Loucy (cell line): ENCODE measurements around the gene HIGD1A.

Source experiments
- EZH2phosphoT487 ChIP-seq: fragments of 200-600 bp; IDR thresholded peaks from 2 replicates; pipeline ENCODE4 v1.6.1; 2018; ENCODE audit warnings: antibody characterized with exemption, mild to moderate bottlenecking, moderate library complexity, borderline replicate concordance
- TF ChIP-seq, protein P1 (sequence below): fragments of 200-600 bp; sonication (generic); conservative IDR thresholded peaks from 2 replicates; pipeline ENCODE4 v1.5.1; 2014; ENCODE audit warnings: mild to moderate bottlenecking, antibody characterized with exemption, low read length

DNA sequence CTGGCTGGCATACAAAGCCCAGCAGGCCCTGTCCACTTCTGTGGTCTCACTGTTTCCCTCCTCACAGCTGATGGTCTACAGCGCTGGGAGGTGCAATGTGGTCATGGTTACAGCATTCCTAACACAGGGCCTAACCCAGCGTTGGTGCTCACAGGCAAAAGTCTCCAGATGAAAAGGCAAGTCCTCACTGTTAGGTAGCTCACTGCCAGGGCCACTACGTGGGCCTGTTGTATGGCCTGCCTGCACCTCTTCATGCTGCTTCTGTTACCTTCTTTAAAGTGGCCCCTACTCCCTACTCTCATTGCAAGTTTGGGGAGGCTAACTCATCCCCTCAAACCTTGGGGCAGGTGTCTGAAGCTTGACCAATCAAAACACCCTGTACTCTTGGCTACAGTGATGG lies 62.5 kb downstream of the HIGD1A start:
- TF ChIP-seq, protein P1, sequence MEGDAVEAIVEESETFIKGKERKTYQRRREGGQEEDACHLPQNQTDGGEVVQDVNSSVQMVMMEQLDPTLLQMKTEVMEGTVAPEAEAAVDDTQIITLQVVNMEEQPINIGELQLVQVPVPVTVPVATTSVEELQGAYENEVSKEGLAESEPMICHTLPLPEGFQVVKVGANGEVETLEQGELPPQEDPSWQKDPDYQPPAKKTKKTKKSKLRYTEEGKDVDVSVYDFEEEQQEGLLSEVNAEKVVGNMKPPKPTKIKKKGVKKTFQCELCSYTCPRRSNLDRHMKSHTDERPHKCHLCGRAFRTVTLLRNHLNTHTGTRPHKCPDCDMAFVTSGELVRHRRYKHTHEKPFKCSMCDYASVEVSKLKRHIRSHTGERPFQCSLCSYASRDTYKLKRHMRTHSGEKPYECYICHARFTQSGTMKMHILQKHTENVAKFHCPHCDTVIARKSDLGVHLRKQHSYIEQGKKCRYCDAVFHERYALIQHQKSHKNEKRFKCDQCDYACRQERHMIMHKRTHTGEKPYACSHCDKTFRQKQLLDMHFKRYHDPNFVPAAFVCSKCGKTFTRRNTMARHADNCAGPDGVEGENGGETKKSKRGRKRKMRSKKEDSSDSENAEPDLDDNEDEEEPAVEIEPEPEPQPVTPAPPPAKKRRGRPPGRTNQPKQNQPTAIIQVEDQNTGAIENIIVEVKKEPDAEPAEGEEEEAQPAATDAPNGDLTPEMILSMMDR: no peak
- TF ChIP-seq EZH2phosphoT487: no peak
